Stimulated activated naive CD8-positive, alpha-beta T cell treated with anti-CD3 and anti-CD28 coated beads, Interleukin-15, amount 100 ng/mL, for 72 hours (primary cell): Measurements from ENCODE around the gene SETD9.

Experiments used
- ATAC-seq: fragments of 150-1000 bp; cut with Tn5 transposase; 2 replicates; pipeline ENCODE4 v1.10.0; 2021; ENCODE audit warnings: mild to moderate bottlenecking, moderate library complexity
- DNase-seq, 2 donors: peaks; one replicate each; pipeline ENCODE4 v3.0.0; 2021 to 2022
- H3K27ac Mint-ChIP-seq, 2 donors: one replicate each; pipeline ENCODE4 v1.8.0; 2022; ENCODE audit warnings: mild to moderate bottlenecking in 2 of 2, mixed read lengths in 2 of 2, moderate library complexity in 2 of 2
- H3K27me3 Mint-ChIP-seq: one replicate; pipeline ENCODE4 v1.8.0; 2022; ENCODE audit warnings: mixed read lengths
- H3K4me1 Mint-ChIP-seq: one replicate; pipeline ENCODE4 v1.8.0; 2022; ENCODE audit warnings: mild to moderate bottlenecking, mixed read lengths
- H3K4me3 Mint-ChIP-seq, 2 donors: one replicate each; pipeline ENCODE4 v1.8.0; 2022; ENCODE audit warnings: mild to moderate bottlenecking in 2 of 2, mixed read lengths in 2 of 2, moderate library complexity in 1 of 2
- H3K9me3 Mint-ChIP-seq, 2 donors: one replicate each; pipeline ENCODE4 v1.8.0; 2022; ENCODE audit warnings: mixed read lengths in 2 of 2

The SETD9 gene

GRCh38 chr5:56909294-56910209 lies at the start of gene SETD9:
TSS of gene SETD9 (plus strand) at chr5:56909596. CDS start at chr5:56909646, 50 bp downstream.
- DNase-seq, result peak; percentile 90 to 95
- peak within 1 kb of the TSS; percentile 96 to 99 for H3K4me3 Mint-ChIP-seq
- H3K27ac Mint-ChIP-seq, result peak within 1 kb of the TSS; percentile 97
- H3K27me3 Mint-ChIP-seq, result peaks cover 8% of the 10 kb centered on the region
- peak; percentile 90 for ATAC-seq
- H3K4me1 Mint-ChIP-seq, result peaks cover 22% of the 10 kb centered on the region
- H3K9me3 Mint-ChIP-seq, result no peaks in the 10 kb centered on the region

GRCh38 chr5:56861893-56862485 lies 47.4 kb upstream of the SETD9 start:
- DNase-seq (no peak), ATAC-seq (no peak)
- Mint-ChIP-seq H3K9me3 (peaks cover 0 to 6% of the 10 kb centered on the region in 2 donors), H3K4me1 (no peaks in the 10 kb centered on the region), H3K27me3 (no peaks in the 10 kb centered on the region), H3K4me3 (no peak overlapping the region), H3K27ac (no peak overlapping the region)

DNA sequence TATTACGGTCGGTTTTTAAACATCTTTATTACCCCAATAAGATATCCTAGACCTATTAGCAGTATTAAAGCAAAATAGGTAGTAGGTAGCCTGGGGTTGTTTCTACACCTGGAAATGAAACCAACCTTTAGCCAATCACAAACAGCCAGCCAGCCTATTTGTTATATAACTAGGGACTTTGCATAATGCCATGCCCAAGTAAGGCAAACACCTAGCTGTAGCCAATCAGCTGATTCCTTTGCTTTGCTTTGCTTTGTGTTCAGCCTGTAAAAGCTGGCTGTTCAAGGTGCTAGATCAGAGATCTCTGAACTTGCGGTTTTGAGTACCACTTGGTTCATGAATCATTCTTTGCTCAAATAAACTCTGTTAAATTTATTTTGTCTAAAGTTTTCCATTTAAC lies 46.5 kb upstream of the SETD9 start:
- no peaks in the 10 kb centered on the region for H3K27me3 Mint-ChIP-seq
- H3K27ac Mint-ChIP-seq, result no peak overlapping the region
- ATAC-seq (no peak), DNase-seq (no peak)
- no peaks in the 10 kb centered on the region for H3K4me1 Mint-ChIP-seq
- H3K4me3 Mint-ChIP-seq, result no peak overlapping the region
- H3K9me3 Mint-ChIP-seq, result peaks cover 0 to 6% of the 10 kb centered on the region in 2 donors

DNA sequence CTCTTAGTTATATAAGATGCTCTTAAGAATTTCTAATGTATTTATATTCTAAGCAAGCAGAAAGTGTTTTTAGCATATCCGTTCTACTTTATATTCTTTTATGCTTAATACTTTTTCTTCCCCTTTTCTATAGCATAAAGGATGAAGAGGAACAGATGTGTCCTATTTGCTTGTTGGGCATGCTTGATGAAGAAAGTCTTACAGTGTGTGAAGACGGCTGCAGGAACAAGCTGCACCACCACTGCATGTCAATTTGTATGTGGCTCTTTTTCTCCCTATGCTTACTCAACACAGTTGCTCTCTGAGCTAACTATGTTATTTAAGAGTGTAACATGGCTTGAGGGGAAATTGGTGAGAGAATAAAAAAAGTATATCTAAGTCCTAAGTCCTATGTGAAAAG lies 37.6 kb upstream of the SETD9 start:
- Mint-ChIP-seq H3K4me3 (no peak overlapping the region), H3K27me3 (no peaks in the 10 kb centered on the region), H3K9me3 (no peaks in the 10 kb centered on the region), H3K4me1 (peaks cover 14% of the 10 kb centered on the region), H3K27ac (no peak overlapping the region)
- DNase-seq, result no peak
- ATAC-seq, result no peak

DNA sequence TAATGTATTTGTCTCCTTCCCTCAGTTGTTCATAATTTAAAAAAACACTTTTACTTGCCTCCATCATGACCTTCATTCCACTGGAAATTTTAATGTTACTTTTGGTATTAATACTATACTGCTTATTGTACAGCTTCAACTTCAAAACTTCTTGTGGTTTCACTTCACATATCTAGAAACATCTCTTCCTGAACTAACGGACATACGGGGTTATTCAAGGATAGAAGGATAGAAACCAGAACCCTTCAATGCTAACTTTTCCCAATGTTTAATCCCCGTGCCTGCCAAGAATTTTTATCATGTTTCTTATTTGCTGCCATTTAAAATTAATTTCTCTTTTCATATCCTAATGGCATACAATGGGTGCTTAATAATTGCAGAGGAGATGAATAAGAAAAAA lies 36.3 kb upstream of the SETD9 start:
- H3K27ac Mint-ChIP-seq, result peak overlapping the region in 1 of 2 donors; percentile 24
- no peak for DNase-seq
- no peak for ATAC-seq
- H3K9me3 Mint-ChIP-seq, result no peaks in the 10 kb centered on the region
- H3K27me3 Mint-ChIP-seq, result no peaks in the 10 kb centered on the region
- no peak overlapping the region for H3K4me3 Mint-ChIP-seq
- peaks cover 14% of the 10 kb centered on the region for H3K4me1 Mint-ChIP-seq

DNA sequence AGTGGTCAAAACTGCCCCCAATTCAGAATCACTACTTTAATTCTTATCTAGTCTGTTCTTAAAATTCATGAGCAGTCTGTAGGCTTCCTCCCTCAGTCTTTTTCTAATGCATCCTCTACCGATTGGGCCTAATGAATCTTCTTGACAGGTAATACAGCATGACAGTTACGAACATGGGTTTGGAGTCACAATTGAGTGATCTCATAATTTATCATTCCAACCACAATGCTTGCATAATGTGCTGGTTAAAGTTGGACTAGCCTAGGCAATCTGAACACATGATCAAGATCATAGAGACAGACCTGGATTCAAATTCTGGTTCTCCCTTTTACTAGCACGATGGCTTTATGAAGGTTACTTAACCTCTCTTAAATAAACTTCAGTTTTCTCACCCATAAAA lies 33.1 kb upstream of the SETD9 start:
- H3K4me1 Mint-ChIP-seq, result peaks cover 8% of the 10 kb centered on the region
- H3K27ac Mint-ChIP-seq, result no peak overlapping the region
- H3K4me3 Mint-ChIP-seq, result no peak overlapping the region
- DNase-seq (no peak), ATAC-seq (no peak)
- no peaks in the 10 kb centered on the region for H3K9me3 Mint-ChIP-seq
- H3K27me3 Mint-ChIP-seq, result no peaks in the 10 kb centered on the region

DNA sequence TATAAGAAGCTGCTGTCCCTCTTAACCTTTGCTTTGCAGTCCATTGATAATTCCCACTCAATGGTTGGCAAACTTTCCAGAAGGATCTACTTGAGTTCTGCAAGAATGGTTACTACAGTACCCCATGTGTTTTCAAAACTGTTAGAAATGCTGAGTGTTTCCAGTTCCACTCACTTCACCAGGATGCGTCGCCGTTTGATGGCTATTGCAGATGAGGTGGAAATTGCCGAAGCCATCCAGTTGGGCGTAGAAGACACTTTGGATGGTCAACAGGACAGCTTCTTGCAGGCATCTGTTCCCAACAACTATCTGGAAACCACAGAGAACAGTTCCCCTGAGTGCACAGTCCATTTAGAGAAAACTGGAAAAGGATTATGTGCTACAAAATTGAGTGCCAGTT lies 27.8 kb upstream of the SETD9 start:
- no peak for DNase-seq
- no peak overlapping the region for H3K4me3 Mint-ChIP-seq
- H3K9me3 Mint-ChIP-seq, result no peaks in the 10 kb centered on the region
- no peak for ATAC-seq
- H3K27me3 Mint-ChIP-seq, result no peaks in the 10 kb centered on the region
- H3K27ac Mint-ChIP-seq, result no peak overlapping the region
- peaks cover 6% of the 10 kb centered on the region for H3K4me1 Mint-ChIP-seq

- H3K4me3 Mint-ChIP-seq, result no peak overlapping the region
- ATAC-seq (peak; percentile 39), DNase-seq (no peak)
- H3K27me3 Mint-ChIP-seq, result no peaks in the 10 kb centered on the region
- H3K27ac Mint-ChIP-seq, result no peak overlapping the region
- no peaks in the 10 kb centered on the region for H3K4me1 Mint-ChIP-seq
- no peaks in the 10 kb centered on the region for H3K9me3 Mint-ChIP-seq
Measured at GRCh38 chr5:56893251-56893951, 16.0 kb upstream of the SETD9 start.

DNA sequence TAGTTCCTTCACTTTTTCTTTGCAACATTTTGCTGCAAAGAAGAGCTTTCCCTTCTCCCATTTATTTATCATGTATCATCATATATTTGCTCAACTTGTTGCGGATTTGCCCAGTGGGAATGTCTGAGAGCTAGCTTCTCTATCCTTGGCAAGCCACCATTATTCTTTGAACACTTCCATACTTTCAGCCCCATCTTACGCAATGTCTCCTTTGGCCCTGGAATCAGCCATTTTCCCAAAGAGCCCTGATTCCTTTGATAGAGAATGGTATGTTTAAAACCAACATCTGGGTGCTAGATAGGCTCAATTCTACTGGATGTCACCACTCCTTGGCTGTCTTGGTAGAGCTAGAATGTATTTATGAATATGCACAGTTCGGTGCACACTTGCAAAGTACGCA lies 12.6 kb upstream of the SETD9 start:
- no peak overlapping the region for H3K4me3 Mint-ChIP-seq
- ATAC-seq, result no peak
- H3K27ac Mint-ChIP-seq, result no peak overlapping the region
- no peaks in the 10 kb centered on the region for H3K9me3 Mint-ChIP-seq
- H3K27me3 Mint-ChIP-seq, result no peaks in the 10 kb centered on the region
- DNase-seq, result no peak
- no peaks in the 10 kb centered on the region for H3K4me1 Mint-ChIP-seq

DNA sequence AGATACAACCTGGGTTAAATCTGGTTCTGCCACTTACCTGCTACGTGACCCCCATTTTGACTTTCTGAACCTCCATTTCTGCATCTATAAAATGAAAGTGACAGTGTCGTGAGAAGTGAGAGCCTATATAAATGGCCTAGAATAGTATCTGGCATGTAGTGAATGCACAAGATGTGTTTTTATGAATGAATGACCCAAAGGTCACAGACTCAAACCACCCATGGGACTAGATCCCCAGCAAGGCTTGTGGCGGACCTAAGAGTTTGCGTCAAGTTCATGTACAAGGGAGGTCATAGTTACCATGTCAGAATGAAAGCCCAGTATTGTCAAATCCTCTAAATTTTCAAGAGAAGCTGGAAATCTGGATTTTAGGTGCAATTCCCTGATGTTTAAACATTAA lies 11.2 kb upstream of the SETD9 start:
- H3K9me3 Mint-ChIP-seq, result no peaks in the 10 kb centered on the region
- no peak for DNase-seq
- no peak for ATAC-seq
- H3K4me1 Mint-ChIP-seq, result no peaks in the 10 kb centered on the region
- no peak overlapping the region for H3K27ac Mint-ChIP-seq
- H3K4me3 Mint-ChIP-seq, result no peak overlapping the region
- H3K27me3 Mint-ChIP-seq, result no peaks in the 10 kb centered on the region

GRCh38 chr5:56900395-56900794 lies 9.0 kb upstream of the SETD9 start:
- ATAC-seq (no peak), DNase-seq (no peak)
- Mint-ChIP-seq H3K9me3 (no peaks in the 10 kb centered on the region), H3K27ac (no peak overlapping the region), H3K4me3 (no peak overlapping the region), H3K27me3 (no peaks in the 10 kb centered on the region), H3K4me1 (no peaks in the 10 kb centered on the region)

- peak; percentile 45 for ATAC-seq
- Mint-ChIP-seq H3K27ac (no peak overlapping the region), H3K4me3 (no peak overlapping the region), H3K4me1 (no peaks in the 10 kb centered on the region), H3K9me3 (no peaks in the 10 kb centered on the region), H3K27me3 (no peaks in the 10 kb centered on the region)
- DNase-seq, result peak; percentile 17 to 38
Measured at GRCh38 chr5:56900858-56901578, 8.4 kb upstream of the SETD9 start.

- Mint-ChIP-seq H3K9me3 (no peaks in the 10 kb centered on the region), H3K4me1 (peaks cover 22% of the 10 kb centered on the region), H3K27me3 (peaks cover 8% of the 10 kb centered on the region), H3K27ac (peak overlapping the region; percentile 90 to 97), H3K4me3 (peak overlapping the region; percentile 96 to 99)
- DNase-seq (no peak), ATAC-seq (no peak)
Measured at GRCh38 chr5:56908942-56909293, 478 bp upstream of the SETD9 start.

- ATAC-seq, result peak; percentile 52
- Mint-ChIP-seq H3K27ac (peak overlapping the region; percentile 96 to 97), H3K4me3 (peak overlapping the region; percentile 96 to 99), H3K27me3 (peaks cover 8% of the 10 kb centered on the region), H3K9me3 (no peaks in the 10 kb centered on the region), H3K4me1 (peaks cover 22% of the 10 kb centered on the region)
- DNase-seq, result no peak
Measured at GRCh38 chr5:56910210-56910965, 992 bp downstream of the SETD9 start.

- Mint-ChIP-seq H3K27ac (no peak overlapping the region), H3K27me3 (peaks cover under 1% of the 10 kb centered on the region), H3K9me3 (no peaks in the 10 kb centered on the region), H3K4me3 (no peak overlapping the region), H3K4me1 (peaks cover 17% of the 10 kb centered on the region)
- ATAC-seq, result no peak
- DNase-seq, result no peak
Measured at GRCh38 chr5:56913766-56914165, 4.4 kb downstream of the SETD9 start.
